NCI-H510A (cell line): ENCODE results near the gene CHCHD4.
A peak's percentile ranks its signal among the peaks of the same experiment; 100 is the strongest.

Experiments
- DNase-seq: peaks from one replicate; lab custom pipeline; 2025; lab: John Stamatoyannopoulos, UW

Gene CHCHD4

DNA sequence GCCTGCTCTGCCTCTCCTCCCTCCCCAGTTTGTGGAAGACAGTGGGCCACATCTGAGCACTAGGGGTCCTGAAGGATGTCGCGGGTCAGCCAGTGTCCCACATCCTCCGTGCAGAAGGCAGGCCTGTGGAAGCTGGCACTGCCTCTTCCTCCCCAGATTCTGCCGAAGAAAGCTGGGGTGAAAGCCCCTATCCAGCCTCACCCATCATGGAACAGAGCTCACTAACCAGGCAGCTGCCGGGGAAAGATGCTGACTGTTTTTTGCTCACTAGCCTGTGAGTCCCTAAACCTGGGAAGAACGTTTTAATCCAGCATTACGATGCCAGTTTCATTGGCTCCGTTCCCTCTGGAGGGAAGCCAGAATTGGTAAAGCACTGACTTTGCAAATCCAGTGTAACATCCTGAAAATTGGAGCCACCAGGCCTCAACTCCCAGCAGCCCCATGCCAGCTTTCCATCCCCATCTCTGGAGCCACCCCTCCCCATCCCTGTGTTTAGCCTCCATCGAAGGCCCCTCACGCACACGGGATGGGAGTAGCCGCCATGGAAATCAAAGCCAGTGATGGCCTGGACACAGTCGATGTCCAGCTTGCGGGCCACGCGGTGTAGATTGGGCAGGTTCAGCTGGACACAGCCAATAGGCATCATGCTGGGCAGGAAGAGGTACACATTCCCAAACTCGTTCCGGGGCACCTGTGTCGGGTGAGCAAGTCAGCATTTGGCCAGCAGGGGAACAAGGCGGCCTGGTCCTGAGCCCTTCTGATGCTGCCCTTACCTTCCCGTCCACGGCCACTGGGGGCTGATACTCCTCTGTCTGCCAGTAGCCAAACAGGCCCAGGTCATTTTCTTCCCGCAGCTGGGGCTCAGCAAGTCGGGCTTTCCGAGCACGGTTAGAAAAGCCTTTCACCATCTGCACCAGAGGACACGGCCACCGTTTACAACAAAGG lies 23.6 kb upstream of the CHCHD4 start:
- no peak for DNase-seq

DNA sequence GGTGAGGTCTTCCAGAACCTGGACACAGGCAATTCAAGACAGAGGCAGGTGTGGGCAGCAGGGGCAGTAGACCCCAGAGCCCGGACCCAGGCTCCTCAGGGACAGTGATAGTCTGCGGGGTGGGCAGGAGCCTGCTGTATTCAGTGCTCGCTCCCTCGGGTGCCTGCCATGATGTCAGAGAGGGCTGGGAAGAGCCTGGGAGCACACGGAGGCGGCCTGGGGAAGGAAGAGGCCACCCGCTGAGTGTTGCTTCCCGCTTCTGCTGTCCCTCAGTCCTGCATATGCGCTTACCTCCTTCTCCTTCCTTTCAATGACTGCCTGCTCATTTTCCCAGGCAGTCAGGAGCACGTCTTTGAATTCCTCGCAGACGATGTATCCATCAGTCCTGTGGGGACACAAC lies 22.9 kb upstream of the CHCHD4 start:
- DNase-seq, result no peak

DNA sequence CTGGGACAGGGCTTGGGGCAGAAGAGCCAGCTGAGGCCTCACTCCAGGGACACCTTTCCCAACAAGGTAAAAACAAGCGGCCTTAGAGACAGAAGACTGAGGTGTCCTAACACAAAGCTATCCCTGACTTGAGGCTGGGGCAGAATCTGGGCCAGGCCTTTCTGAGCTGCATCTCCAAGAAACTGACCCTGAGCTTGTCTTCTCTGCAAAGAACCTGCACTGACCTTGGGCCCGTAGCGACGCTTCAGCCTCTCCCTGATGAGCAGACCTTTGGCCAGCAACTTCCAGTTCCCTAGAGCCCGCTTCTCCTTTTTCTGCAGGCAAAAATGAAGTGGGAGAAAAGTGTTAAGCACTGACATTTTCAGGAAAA lies 22.4 kb upstream of the CHCHD4 start:
- DNase-seq, result no peak

DNA sequence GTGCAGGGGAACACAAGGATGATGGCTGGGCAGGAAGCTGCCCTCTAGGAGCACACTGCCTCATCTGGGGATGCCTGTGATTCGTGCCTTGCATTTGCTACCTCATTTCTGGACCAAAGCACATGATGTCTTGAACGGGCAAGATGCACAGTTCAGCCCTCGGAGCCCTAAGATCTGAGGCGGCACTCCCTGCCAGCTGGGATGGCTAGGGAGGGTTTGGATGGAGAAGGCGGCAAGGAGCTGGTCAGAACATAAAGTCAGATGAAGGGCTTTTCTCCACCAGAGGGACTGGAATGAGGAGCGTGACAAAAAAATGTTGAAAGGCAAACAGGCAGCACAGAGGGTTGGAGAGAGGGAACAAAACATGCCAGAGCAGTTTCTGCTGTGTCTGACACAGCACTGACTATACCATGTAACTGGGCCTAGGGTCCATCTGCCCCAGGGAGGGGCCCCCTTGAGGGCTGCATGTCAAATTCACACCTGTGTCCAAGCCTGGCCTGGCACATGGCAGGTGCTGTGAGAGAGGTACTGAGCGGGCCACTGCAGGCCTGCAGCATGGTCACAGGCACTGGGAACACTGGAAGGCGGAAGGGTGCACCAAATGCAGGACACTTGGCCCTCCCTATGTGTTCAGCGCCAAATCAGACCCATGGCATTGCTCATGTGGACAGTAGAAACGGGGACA lies 21.9 kb upstream of the CHCHD4 start:
- DNase-seq, result no peak

DNA sequence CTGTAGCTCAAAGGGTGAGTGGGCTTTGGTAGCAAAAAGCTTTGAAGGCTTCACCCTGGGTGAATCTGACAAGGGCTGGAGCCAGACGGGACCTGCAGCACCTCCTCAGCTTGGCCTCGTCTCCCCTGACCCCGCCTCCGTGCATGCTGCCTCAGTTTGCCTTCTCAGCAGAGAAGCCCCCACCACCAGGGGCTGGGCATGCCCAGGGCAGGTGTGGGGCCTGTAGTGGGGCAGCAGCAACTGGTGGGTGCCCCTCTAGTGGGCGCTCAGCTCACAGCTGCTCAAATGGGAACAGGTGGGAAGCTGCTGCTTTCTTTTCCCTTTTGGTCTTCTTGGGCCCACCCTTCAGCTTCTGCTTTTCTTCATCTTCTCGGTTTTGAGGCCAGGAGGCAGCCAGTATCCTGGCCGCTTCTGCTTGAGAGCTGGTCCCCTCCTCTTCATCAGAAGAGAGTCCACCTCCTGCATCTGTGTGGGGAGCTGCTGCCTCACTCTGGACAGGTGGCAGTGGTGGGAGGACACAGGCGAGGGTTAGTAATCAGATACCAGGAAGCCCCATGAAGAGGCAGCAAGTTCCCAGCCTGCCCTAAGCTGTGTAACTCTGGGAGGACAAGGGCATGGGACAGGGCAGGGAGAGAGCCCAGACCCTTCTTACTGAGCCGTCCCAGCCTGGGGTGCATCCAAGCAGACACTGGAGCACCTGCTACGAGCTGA lies 21.2 kb upstream of the CHCHD4 start:
- DNase-seq, result no peak

DNA sequence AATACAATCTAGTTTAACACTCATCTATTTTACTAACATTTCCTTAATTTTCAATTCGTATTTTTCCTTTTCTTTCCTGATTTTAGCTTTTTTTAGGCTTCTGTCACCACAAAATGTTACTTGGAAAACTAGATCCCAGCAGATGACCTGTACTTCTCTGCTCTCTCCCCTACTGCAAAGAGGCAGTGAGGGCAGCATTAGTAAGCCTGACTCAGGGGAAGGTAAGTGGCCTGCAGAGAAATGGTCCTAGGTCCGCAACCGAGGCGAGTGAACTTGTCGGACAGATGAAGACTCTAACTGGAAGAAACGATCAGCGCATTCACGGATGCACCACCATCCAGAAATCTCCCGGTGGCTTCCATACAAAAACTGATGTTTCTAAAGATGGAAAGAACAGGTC lies 20.6 kb upstream of the CHCHD4 start:
- no peak for DNase-seq

DNA sequence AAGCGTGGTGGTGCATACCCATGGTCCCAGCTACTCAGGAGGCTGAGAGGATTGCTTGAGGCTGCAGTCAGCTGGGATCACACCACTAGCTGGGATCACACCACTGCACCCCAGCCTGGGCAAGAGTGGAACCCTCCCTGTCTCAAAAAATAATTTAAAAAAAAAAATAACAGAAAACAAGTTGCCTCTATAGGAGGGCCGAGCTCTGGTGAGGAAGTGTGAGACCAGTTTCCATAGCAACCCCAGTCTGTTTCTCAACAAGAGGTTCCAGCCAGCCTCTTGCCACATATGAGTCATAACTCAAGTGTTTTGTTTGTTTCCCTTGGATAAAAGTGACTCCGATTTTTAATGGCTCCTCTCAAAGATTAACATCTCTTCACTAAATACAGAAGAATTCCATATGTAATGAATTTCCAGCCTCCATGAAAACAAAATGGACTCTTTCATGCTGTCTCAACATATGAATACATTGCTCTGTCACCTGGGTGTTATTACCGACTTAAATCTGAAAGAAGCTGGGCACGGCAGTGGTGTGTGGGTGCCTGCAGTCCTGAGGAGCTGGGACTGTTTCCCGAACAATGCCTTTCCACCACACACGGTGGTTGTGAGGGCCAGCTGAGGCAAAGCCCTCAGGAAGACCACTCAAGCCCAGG lies 19.9 kb upstream of the CHCHD4 start:
- DNase-seq, result peak; percentile 82

DNA sequence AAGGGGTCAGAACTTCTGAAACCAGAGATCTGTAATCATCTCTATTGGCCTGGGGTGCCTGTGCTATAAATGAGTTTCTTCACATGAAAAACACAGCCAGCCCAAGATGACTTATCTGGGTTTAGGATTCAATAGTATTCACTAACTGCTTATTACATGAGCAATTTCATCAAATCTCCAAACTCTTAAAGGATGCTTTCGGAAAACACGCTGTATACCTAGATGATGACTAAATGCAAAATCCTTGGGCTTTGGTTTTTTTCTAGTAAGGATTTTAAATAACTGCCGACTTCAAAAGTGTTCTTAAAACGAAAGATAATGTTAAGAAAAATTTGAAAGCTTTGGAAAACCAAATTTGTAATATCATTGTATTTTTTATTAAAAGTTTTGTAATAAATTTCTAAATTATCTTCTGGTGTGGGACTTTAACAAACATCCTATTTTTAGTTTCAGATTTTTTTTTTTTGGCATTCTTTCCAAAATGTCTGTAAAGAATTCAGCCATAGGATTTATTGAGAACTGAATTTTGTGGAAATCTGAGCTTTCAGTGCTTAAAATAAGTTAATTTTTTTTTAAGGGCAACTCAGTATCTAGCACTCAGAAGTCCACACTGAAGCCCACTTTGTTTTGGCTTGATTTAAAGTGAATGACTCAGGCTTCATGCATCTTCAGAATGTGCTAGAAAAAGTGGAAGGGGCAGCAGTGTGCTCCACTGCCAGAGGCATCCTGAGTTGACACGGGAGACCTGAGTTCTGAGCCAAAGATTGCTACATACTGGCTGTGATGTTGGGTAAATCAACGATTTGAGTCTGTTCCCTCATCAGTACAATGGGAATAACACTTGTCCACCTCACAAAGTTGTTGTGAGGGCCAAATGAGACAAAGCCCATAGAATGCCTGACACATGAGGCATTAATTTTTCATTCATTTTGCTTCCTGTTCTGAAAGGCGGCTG lies 18.9 kb upstream of the CHCHD4 start:
- no peak for DNase-seq

DNA sequence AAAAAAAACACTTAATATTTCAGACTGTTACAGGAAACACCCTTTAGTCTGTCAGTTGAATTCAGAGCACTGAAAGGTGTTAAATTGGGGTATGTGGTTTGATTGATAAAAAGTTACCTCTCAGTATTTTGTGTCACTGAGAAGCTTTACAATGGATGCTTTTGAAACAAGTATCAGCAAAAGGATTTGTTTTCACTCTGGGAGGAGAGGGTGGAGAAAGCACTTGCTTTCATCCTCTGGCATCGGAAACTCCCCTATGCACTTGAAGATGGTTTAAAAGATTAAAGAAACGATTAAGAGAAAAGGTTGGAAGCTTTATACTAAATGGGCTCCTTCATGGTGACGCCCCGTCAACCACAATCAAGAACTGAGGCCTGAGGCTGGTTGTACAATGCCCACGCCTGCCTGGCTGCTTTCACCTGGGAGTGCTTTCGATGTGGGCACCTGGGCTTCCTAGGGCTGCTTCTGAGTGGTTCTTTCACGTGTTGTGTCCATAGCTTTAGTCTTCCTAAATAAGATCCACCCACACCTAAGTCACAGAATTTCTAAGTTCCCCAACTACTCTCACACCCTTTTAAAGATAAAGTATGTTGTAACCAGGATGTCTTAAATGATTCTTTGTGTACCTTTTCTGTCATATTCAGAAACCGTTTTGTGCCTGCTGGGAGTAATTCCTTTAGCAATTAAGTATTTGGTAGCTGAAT lies 18.0 kb upstream of the CHCHD4 start:
- DNase-seq, result no peak

DNA sequence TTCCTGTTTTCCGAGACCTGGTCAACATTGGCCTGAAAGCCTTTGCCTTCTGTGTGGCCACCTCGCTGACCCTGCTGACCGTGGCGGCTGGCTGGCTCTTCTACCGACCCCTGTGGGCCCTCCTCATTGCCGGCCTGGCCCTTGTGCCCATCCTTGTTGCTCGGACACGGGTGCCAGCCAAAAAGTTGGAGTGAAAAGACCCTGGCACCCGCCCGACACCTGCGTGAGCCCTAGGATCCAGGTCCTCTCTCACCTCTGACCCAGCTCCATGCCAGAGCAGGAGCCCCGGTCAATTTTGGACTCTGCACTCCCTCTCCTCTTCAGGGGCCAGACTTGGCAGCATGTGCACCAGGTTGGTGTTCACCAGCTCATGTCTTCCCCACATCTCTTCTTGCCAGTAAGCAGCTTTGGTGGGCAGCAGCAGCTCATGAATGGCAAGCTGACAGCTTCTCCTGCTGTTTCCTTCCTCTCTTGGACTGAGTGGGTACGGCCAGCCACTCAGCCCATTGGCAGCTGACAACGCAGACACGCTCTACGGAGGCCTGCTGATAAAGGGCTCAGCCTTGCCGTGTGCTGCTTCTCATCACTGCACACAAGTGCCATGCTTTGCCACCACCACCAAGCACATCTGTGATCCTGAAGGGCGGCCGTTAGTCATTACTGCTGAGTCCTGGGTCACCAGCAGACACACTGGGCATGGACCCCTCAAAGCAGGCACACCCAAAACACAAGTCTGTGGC lies 17.1 kb upstream of the CHCHD4 start:
- DNase-seq, result no peak

DNA sequence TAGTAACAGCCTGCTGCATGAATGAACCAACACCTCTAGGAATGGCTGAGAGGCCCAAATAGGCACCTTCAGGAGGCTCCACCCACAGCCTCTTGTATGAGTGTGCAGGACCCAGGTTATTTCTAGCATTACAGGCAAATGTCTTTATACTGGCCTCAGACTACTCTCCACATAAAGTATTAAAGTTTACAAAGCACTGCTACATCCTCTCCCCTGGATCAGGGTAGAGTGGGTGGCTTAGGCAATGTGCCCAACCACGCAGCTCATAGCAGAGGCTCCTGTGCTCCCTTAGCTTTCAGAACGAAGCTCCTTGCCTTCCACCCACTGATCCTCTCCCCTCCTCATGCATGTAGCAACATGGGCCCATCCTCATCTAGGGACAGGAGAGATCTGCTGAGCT lies 16.5 kb upstream of the CHCHD4 start:
- DNase-seq, result no peak

DNA sequence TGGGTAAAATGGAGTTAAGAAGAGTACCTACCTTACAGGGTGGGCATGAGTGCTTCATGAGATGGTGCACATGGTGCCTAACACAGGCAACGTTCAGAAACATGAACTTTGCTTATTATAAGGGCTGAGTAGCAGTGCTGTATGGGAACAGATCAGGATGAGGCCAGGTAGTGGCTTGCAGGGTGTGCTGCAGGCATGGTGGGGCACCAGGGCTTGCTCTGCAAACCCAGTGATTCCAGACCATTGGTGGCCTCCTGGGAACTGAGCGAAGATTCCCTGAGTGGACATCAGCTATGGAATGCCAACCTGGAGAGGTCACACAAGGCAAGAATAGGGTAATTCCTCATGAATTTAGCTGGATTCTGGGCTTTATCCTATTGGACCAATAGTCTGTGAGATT lies 16.0 kb upstream of the CHCHD4 start:
- no peak for DNase-seq

DNA sequence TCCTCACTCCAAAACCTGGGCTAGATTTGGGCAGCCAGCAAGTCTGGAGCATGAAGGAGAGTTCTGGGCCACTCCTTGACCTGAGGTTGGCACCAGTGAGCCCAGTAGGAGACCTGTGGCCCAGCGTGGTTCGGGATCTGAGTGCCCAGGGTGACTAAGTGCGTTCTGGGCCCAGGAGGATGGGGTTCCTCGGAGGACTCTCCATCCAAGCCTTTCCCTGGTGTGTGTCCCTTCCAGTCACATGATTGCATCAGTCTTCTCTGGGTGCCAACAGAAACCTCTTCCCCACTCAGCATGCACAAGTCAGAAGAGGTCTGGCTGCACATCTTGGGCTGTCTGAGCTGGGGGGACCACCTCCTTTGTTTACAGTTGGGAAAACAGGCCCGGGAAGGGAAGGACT lies 15.1 kb upstream of the CHCHD4 start:
- DNase-seq, result no peak

DNA sequence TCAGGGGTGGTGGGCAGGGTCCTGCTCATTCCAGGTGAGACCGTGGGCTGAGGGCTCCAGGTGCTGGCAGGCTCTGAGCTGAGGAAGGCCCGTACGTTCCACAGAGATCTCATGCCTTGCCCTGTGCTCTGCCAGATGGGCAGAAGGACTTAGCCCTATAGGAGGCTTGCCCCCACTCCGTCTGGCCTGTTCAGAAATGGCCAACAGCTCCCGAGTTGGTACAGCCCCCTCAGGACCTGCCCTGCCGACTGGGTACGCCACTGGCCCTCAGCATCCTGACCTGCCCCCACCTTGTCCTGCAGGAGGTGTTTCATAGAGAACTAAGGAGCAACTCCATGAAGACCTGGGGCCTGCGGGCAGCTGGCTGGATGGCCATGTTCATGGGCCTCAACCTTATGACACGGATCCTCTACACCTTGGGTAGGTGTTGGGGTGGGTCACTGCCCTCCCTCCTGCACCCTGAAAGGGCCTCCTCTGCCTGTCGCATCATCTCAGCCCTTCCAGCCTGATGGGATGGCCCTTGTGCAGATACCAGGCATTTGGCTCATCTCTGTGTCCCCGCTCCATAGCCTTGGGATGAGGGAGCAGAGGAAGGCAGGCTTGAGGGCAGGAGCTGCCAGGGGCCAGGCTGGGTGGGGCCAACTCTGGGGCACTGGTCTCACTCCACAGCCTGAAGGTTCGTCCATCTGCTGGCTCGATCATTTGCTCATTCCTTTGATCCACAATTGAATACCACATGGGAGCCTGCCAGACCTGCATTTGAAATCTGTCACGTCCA lies 14.4 kb upstream of the CHCHD4 start:
- DNase-seq, result no peak

DNA sequence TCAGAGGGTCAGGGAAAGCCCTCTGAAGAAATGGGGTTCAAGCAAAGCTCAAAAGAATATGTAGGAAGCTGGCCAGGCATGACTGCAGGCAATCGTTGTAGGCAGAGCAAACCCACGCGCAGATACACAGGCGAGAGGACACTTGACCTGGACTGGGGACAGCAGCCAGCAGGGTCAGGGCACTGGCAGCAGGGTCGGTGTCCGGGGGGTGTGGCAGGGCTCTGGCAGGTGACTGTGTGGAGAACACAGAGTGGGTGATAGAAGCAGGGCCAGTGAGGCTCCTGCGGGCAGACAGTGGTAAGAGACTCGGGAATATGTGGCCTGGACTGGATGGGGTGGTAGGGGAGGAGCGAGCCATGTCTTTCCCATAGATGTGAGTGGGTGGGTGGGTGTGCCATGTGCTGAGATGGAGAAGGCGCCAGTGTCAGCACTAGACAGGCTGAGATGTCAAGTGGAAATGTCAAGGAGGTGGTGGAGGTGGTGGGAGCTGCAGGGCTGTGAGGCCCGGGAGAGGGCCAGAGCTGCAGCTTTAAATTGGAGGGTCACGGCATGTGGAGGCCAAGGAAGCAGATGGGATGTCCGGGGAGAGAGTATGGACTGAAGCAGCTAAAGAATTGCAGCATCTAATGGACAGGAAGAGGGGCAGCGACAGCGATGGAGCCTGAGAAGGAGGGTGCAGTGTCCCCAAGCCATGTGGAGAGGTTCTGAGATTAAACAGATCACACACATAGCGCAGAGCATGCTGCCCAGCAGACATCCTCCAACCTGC lies 13.6 kb upstream of the CHCHD4 start:
- DNase-seq, result no peak

DNA sequence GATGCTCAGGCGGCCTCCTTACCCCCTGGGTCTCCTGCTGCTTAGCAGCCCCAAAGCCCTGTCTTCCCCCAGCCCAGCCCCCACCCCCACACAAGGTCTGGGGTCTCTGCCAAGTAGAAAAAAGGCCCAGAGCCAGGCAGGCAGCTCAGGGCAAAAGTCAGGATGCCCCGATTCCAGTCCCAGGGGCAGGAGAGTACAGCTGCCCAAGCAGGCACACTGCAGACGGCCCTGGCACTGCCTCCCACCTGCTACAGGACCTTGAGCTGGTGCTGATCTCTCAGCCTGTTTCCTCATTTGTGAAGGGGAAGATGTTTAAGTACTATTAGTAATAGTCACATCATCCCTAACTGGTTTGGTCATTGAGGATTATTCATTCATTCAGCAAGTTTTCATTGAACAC lies 12.8 kb upstream of the CHCHD4 start:
- DNase-seq, result no peak

DNA sequence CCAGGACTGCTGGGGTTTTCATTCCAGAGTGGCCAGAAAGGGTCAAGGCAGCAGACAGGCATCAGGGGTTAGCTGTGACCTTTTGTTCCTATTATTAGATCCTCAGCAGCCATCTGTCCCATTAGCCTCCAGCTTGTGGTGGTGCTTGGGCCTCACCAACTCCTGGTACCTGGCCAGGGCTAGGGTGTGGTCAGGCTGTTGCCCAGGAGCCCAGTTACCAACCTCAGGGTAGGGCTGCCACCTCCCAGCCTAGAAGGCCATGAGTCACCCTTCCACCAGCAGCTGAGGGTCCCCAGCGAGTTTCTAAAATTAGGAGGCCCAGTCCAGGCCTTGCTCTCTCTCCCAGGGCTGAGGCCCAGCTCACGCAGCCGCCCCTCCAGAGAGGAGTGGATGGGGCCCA lies 12.3 kb upstream of the CHCHD4 start:
- no peak for DNase-seq

DNA sequence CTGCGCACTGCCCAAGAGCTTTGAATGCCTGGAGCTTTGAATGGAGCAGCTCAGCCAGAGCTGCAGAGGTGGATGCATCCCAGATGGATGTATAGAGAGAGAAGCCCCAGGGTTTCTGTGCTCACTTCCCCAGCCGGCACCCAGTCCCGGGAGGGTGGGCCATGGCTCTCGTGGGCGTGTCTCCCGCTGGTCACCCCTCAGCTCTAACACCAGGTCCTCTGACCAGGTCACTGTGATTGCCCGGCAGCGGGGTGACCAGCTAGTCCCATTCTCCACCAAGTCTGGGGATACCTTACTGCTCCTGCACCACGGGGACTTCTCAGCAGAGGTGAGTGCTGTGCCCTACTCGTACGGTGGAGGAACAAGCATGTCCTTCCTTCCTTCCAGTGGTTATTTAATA lies 10.9 kb upstream of the CHCHD4 start:
- no peak for DNase-seq
